NCI-H1436 (cell line): Measurements from ENCODE around the gene RNF217.
"Not testable (repeated sequence)": the region's sequence is repeated elsewhere in the genome, so short reads cannot be mapped to it uniquely, and the experiment has no call there.

Experiments used
- DNase-seq: peaks from one replicate; lab custom pipeline; 2025; lab: John Stamatoyannopoulos, UW

The RNF217 gene

DNA sequence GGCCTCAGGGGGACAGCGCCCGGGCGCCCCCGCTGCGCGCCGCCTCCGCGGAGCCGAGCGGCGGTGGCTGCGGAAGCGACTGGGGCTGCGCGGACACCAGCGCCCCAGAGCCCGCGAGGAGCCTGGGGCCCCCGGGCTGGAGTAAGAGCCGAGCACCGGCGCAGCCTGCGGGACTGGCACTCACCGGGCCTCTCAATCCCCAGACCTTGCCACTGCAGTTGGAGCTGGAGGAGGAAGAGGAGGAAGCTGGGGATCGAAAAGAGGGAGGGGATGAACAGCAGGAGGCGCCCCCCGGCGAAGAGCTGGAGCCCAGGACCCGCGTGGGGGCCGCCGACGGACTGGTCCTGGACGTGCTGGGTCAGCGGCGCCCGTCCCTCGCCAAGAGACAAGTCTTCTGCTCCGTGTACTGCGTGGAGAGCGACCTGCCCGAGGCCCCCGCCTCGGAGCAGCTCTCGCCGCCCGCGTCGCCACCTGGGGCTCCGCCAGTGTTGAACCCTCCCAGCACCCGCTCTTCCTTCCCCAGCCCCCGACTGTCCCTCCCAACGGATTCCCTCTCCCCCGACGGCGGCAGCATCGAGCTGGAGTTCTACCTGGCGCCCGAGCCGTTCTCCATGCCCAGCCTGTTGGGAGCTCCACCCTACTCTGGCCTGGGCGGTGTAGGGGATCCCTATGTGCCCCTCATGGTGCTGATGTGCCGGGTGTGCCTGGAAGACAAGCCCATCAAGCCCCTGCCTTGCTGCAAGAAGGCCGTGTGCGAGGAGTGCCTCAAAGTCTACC lies 590 bp downstream of the RNF217 start:
- DNase-seq: no peak

DNA sequence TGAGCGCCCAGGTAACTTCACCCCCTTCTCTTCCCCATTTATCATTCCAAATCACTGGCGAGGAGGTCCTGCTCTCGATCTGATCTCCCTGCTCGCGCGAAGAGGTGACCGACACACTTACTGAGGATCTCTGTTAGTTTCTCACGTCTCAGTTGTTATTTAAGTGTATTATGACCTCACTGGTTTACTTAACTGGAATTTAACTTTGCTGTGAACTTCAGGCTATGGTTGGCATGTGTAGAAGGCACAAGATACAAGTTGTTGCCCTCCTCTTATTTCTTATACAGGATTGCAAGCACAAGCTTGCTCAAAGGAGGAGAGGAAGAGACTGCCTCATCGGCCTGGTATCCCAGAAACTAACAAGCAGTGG lies 1.2 kb downstream of the RNF217 start:
- no peak for DNase-seq

GRCh38 chr6:124963831-124964763 lies 1.9 kb downstream of the RNF217 start:
- no peak for DNase-seq

GRCh38 chr6:124964764-124965105 lies 2.5 kb downstream of the RNF217 start:
- no peak for DNase-seq

GRCh38 chr6:124965424-124965850 lies 3.2 kb downstream of the RNF217 start:
- not testable (repeated sequence) for DNase-seq

GRCh38 chr6:124967444-124967843 lies 5.2 kb downstream of the RNF217 start:
- no peak for DNase-seq

DNA sequence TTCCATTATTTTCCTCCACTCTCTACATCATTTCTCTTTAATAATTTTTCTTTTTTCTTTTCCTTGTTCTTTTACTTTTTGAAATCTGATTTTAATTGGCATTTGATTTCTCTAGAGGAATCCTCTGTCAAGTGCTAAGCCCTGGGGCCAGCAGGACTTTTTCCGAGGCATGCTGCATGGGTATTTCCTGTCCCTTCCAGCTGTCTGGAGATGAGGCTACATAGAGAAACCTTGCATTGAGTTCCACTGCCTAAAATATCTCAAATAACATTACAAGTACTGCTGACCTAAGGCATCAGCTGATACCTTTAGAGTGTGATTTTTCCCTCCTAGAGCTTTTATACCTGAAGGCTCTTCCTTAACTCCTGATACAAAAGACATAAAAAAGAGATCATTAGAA lies 6.2 kb downstream of the RNF217 start:
- no peak for DNase-seq

GRCh38 chr6:124970243-124970642 lies 8.0 kb downstream of the RNF217 start:
- DNase-seq: no peak

GRCh38 chr6:124970763-124971162 lies 8.5 kb downstream of the RNF217 start:
- no peak for DNase-seq

- no peak for DNase-seq
Measured at GRCh38 chr6:124973780-124974179, 11.5 kb downstream of the RNF217 start.

- DNase-seq: no peak
Measured at GRCh38 chr6:124974771-124975377, 12.6 kb downstream of the RNF217 start.

DNA sequence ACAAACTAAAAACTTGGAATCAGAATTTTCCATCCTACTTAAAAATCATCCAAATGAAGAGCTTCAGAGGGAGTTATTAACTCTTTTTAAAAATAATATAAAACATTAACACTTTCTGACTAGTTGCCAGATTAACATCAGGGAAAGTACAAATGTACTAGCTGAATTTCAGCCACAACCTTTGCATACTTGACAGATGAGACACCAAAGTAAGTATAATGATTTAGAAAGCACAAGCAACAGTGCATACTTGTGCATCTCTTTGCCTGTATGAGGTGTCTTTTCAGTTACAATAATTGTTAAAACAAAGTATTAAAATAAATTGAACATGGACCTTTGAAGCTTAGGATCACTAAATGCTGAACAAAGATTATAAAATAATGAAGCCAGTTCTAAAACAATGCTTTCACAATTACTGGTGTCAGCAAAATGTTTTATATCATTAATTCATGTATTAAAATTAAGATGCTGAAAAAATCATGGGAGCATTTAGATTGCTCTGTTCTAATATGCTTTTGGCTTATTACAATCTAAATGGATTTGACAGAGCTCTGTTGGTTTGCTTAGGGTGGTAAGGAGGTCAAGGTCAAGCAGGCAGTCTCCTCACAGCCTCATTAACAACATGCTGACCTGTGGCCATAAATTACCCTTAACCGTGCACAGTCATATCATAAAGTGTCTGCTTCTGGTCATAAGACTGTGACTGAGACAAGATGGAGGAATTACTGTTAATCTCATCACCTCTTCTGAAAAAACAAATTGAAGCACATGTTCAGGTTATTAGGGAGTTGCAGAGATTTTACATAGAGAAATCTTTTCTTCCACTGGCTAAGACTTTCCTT lies 15.1 kb downstream of the RNF217 start:
- no peak for DNase-seq

- no peak for DNase-seq
Measured at GRCh38 chr6:124978451-124979293, 16.4 kb downstream of the RNF217 start.

- no peak for DNase-seq
Measured at GRCh38 chr6:124979294-124979678, 17.0 kb downstream of the RNF217 start.

- no peak for DNase-seq
Measured at GRCh38 chr6:124982669-124983068, 20.4 kb downstream of the RNF217 start.

DNA sequence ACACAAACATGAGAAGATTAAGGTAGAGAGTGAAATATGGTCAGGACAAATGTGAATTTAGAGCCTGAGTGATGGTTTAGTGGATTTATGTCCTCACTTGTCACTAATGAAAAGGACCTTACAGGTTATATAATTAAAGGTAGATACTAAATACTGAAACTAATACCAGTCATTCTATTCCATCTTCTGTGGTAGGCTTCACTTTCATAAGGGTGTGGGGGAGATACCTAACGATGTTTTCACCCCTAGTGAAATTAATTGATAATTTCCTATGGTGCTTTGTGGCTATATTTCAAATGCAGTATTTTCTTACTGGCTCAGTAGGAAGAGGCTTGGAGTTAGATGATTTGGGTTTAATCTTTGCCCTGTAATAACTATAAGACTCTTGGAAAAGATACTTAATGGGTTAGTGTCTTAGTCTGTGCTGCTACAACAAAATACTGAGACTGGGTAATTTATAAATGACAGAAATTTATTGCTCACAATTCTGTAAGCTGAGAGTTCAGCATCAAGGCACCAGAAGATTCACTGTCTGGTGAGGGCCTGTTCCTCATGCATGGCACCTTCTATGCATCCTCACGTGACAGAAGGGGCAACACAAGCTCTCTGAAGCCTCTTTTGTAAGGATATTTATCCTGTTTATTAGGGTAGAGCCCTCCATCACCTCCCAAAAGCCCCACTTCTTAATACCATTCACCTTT lies 21.3 kb downstream of the RNF217 start:
- DNase-seq: no peak

GRCh38 chr6:124984668-124985338 lies 22.6 kb downstream of the RNF217 start:
- no peak for DNase-seq

- no peak for DNase-seq
Measured at GRCh38 chr6:124986164-124986563, 23.9 kb downstream of the RNF217 start.

- DNase-seq: no peak
Measured at GRCh38 chr6:124987291-124987690, 25.1 kb downstream of the RNF217 start.
